ENCODE measurements around the gene RAB24.
"Not testable (repeated sequence)": the region's sequence is repeated elsewhere in the genome, so short reads cannot be mapped to it uniquely, and the experiment has no call there.

- not testable (repeated sequence) for TF ChIP-seq CTCF, EP300, POLR2A (IDR thresholded peaks at IDR 0.05)
These were observed 2.7 kb upstream of the RAB24 start for GRCh38 chr5:177306103-177306640.
